K562 (cell line): ENCODE data around the gene KPNA1. TPM values are rescaled to one million over a fixed set of nuclear protein-coding genes. Genes with fewer than 3 reads are reported as not detected.

Source experiments
- C11orf30 ChIP-seq: fragments of 450-650 bp; IDR thresholded peaks from 2 replicates; pipeline ENCODE4 v1.6.1; 2016; ENCODE audit warnings: low read depth, mild to moderate bottlenecking
- ESRRB ChIP-seq: fragments of 250-450 bp; sonication (Bioruptor Pico); IDR thresholded peaks from 2 replicates; pipeline ENCODE4 v1.5.0; 2020; ENCODE audit warnings: mild to moderate bottlenecking, moderate library complexity, borderline replicate concordance
- HDAC1 ChIP-seq, 2 experiments: fragments of 450-650 bp; IDR thresholded peaks; 2 replicates each; pipeline ENCODE4 v1.6.1; 2016 to 2017; ENCODE audit warnings: inconsistent platforms in 1 of 2, mild to moderate bottlenecking in 1 of 2, moderate library complexity in 1 of 2
- HNRNPLL ChIP-seq: fragments of 200-400 bp; formaldehyde crosslinking; IDR thresholded peaks from 2 replicates; pipeline ENCODE4 v1.6.1; 2017; ENCODE audit warnings: low read length, low read depth, mild to moderate bottlenecking; ENCODE audit not compliant: poor library complexity, severe bottlenecking
- KLF1 ChIP-seq: fragments of 450-650 bp; IDR thresholded peaks from 2 replicates; pipeline ENCODE4 v1.6.1; 2016; ENCODE audit warnings: missing genetic modification characterization, missing compliant biosample characterization
- MCM5 ChIP-seq: fragments of 450-650 bp; IDR thresholded peaks from 2 replicates; pipeline ENCODE4 v1.6.1; 2016; ENCODE audit warnings: low read depth
- MXI1 ChIP-seq: IDR thresholded peaks from 2 replicates; pipeline ENCODE4 v1.6.1; 2011; ENCODE audit warnings: low read depth, mild to moderate bottlenecking, improper control_type of control experiment, low read length
- MYC ChIP-seq, 2 experiments: fragments of 250-450 bp in 1 of 2; sonication (Bioruptor Pico) in 1 of 2; IDR thresholded peaks; 2 replicates each; pipeline versions ENCODE4 v1.5.1 to v1.6.1; 2012 to 2021; ENCODE audit warnings: low read depth in 2 of 2, borderline replicate concordance in 1 of 2, improper control_type of control experiment in 1 of 2, low read length in 1 of 2, mild to moderate bottlenecking in 1 of 2, moderate library complexity in 1 of 2
- PHF21A ChIP-seq: fragments of 450-650 bp; IDR thresholded peaks from 2 replicates; pipeline ENCODE4 v1.6.1; 2017; ENCODE audit warnings: low read depth, borderline replicate concordance
- POLR2A ChIP-seq: fragments of 450-650 bp; conservative IDR thresholded peaks from 2 replicates; pipeline ENCODE4 v1.6.1; 2016
- POLR2B ChIP-seq: fragments of 450-650 bp; IDR thresholded peaks from 2 replicates; pipeline ENCODE4 v1.6.1; 2018; ENCODE audit warnings: low read depth; ENCODE audit not compliant: partially characterized antibody
- PTBP1 ChIP-seq: fragments of 200-400 bp; formaldehyde crosslinking; IDR thresholded peaks from 2 replicates; pipeline ENCODE4 v1.6.1; 2017; ENCODE audit warnings: low read depth, low read length
- RBFOX2 ChIP-seq: fragments of 200-400 bp; formaldehyde crosslinking; IDR thresholded peaks from 2 replicates; pipeline ENCODE4 v1.6.1; 2017; ENCODE audit warnings: low read depth, mild to moderate bottlenecking, low read length, moderate library complexity
- RUNX1 ChIP-seq: sonication (generic); IDR thresholded peaks from 2 replicates; pipeline ENCODE4 v1.6.1; 2016; ENCODE audit warnings: antibody characterized with exemption, low read depth
- TAF1 ChIP-seq: IDR thresholded peaks from 2 replicates; pipeline ENCODE4 v1.6.1; 2011; ENCODE audit warnings: mild to moderate bottlenecking, low read length, moderate library complexity; ENCODE audit not compliant: insufficient read depth, control insufficient read depth, severe bottlenecking; ENCODE audit errors: extremely low read depth
- TAF9B ChIP-seq: fragments of 450-650 bp; IDR thresholded peaks from 2 replicates; pipeline ENCODE4 v1.6.1; 2018; ENCODE audit warnings: mild to moderate bottlenecking; ENCODE audit not compliant: partially characterized antibody
- TFE3 ChIP-seq: fragments of 450-650 bp; formaldehyde crosslinking; IDR thresholded peaks from 2 replicates; pipeline ENCODE4 v1.4.0; 2020; ENCODE audit warnings: mild to moderate bottlenecking, mixed read lengths
- ZFX ChIP-seq: sonication (generic); formaldehyde crosslinking; IDR thresholded peaks from 2 replicates; pipeline ENCODE4 v1.8.0; 2022; ENCODE audit warnings: mild to moderate bottlenecking, missing genetic modification reagents, moderate library complexity
- ZNF561 ChIP-seq: fragments of 450-650 bp; formaldehyde crosslinking; conservative IDR thresholded peaks from 2 replicates; pipeline ENCODE4 v1.4.0; 2020; ENCODE audit warnings: mild to moderate bottlenecking, moderate library complexity
- polyA plus RNA-seq, 8 experiments: library from polyadenylated mRNA; depleted of rRNA in 4 of 8; stranded (reverse) in 5 of 8; unstranded in 3 of 8; fragments of >200 nt; fragmentation: Nextera tagmentation in 2 of 8; fragmentation: Illumina TruSeq in 1 of 8; extraction: Ambion mirVana in 2 of 8; extraction: Trizol in 1 of 8; gene quantifications; 2 replicates each; pipeline versions ENCODE4 v1.2.1 to v1.2.3, GENCODE V29; 2011 to 2014; ENCODE audit warnings: inconsistent platforms in 1 of 8, missing spikeins in 1 of 8
- total RNA-seq, 7 experiments: library from RNA; depleted of rRNA in 6 of 7; stranded (reverse); fragments of >200 nt in 6 of 7; fragmentation: Illumina TruSeq in 2 of 7; extraction: Trizol in 2 of 7; gene quantifications; 2 replicates each; pipeline versions ENCODE4 v1.2.1 to v1.2.3, GENCODE V29; 2011 to 2021; ENCODE audit warnings: low replicate concordance in 1 of 7
- TF ChIP-seq, protein P1 (sequence below): sonication (generic); formaldehyde crosslinking; IDR thresholded peaks from 2 replicates; pipeline ENCODE4 v1.4.0; 2020; ENCODE audit warnings: mild to moderate bottlenecking, missing genetic modification reagents
- TF ChIP-seq, protein P2 (sequence below): fragments of 450-650 bp; IDR thresholded peaks from 2 replicates; pipeline ENCODE4 v1.7.0; 2016; ENCODE audit warnings: borderline replicate concordance
- TF ChIP-seq, protein P3 (sequence below): fragments of 250-450 bp; sonication (Bioruptor Pico); IDR thresholded peaks from 2 replicates; pipeline ENCODE4 v1.8.0; 2021; ENCODE audit warnings: borderline replicate concordance, mild to moderate bottlenecking, moderate library complexity; ENCODE audit not compliant: poor library complexity, severe bottlenecking

Gene KPNA1
- total and polyA plus RNA-seq, 9 of the 15 experiments (the other 6 are each of a cell fraction or from before 2014, with no cell fraction given), result 9.3 to 53.8 (median 33.5) TPM

DNA sequence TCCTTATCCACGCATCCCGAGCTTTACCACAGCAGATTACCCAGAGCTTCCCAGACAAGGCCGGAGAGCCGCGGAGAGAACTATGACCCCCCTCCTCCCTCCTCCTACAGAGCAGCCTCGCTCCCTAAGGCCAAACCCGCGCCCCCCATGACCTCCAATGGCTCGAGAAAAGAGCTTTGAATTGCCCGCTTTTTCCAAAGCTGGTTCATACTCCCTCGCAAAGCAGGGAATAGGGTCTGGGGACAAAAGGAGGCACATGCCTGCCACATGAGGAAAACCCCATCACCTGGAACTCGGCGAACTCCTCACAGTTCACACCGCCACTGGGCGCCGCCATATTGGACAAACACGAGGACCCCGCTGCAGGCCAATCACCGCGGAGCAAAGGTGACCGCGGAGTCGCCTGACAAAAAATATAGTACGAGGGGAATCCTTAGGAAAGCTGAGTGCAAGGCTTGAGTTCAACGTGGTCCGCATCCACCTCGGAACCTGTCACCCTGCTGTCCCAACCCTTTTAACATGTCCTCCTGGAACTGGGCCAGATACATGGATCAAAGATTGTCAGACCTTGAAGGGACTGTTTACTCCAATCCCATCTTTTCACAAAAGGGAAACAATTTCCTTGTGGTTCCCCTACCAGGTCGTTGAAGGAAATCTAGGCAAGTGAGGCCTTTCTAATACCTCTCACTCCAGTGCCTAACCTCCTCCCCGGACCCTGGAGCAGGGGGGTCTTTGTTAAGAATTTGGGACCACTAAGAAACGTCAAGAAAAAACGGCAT, 131.7 kb downstream of the KPNA1 start, which contains the start of gene MIX23 (continued):
- TF ChIP-seq MXI1, result peak; percentile 81; the same call in 1 of the 2 replicates
- no peak for TF ChIP-seq RUNX1
- no peak for TF ChIP-seq PTBP1
- TF ChIP-seq TAF1, result peak; percentile 92
- TF ChIP-seq POLR2B, result peak; percentile 49
- TF ChIP-seq C11orf30, result peak; percentile 98
- no peak for TF ChIP-seq ESRRB
- TF ChIP-seq ZFX (CRISPR knock-in tag), result peak; percentile 75
- TF ChIP-seq, protein P1, sequence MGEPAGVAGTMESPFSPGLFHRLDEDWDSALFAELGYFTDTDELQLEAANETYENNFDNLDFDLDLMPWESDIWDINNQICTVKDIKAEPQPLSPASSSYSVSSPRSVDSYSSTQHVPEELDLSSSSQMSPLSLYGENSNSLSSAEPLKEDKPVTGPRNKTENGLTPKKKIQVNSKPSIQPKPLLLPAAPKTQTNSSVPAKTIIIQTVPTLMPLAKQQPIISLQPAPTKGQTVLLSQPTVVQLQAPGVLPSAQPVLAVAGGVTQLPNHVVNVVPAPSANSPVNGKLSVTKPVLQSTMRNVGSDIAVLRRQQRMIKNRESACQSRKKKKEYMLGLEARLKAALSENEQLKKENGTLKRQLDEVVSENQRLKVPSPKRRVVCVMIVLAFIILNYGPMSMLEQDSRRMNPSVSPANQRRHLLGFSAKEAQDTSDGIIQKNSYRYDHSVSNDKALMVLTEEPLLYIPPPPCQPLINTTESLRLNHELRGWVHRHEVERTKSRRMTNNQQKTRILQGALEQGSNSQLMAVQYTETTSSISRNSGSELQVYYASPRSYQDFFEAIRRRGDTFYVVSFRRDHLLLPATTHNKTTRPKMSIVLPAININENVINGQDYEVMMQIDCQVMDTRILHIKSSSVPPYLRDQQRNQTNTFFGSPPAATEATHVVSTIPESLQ (CRISPR knock-in tag), result no peak
- TF ChIP-seq ZNF561 (CRISPR knock-in tag), result no peak
- TF ChIP-seq MYC (IDR thresholded peaks at IDR 0.05; ENCODE audit: low read depth, low read length), result peak; percentile 83
- no peak for TF ChIP-seq MYC (CRISPR knock-in tag; IDR thresholded peaks at IDR 0.05; ENCODE audit: borderline replicate concordance, low read depth)
- no peak for TF ChIP-seq KLF1 (tag)
- no peak for TF ChIP-seq MCM5
- peak; percentile 73 for TF ChIP-seq RBFOX2
- TF ChIP-seq, protein P2, sequence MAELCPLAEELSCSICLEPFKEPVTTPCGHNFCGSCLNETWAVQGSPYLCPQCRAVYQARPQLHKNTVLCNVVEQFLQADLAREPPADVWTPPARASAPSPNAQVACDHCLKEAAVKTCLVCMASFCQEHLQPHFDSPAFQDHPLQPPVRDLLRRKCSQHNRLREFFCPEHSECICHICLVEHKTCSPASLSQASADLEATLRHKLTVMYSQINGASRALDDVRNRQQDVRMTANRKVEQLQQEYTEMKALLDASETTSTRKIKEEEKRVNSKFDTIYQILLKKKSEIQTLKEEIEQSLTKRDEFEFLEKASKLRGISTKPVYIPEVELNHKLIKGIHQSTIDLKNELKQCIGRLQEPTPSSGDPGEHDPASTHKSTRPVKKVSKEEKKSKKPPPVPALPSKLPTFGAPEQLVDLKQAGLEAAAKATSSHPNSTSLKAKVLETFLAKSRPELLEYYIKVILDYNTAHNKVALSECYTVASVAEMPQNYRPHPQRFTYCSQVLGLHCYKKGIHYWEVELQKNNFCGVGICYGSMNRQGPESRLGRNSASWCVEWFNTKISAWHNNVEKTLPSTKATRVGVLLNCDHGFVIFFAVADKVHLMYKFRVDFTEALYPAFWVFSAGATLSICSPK, result no peak
- TF ChIP-seq TFE3 (CRISPR knock-in tag), result no peak
- TF ChIP-seq, protein P3, sequence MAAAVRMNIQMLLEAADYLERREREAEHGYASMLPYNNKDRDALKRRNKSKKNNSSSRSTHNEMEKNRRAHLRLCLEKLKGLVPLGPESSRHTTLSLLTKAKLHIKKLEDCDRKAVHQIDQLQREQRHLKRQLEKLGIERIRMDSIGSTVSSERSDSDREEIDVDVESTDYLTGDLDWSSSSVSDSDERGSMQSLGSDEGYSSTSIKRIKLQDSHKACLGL (CRISPR knock-in tag), result peak; percentile 44
- TF ChIP-seq TAF9B, result peak; percentile 86
- peak; percentile 62 to 95; a peak in 3 of 4 replicates for TF ChIP-seq HDAC1 (IDR thresholded peaks at IDR 0.05)
- TF ChIP-seq PHF21A, result no peak
- TF ChIP-seq HNRNPLL, result no peak
- peak; percentile 80 for TF ChIP-seq POLR2A
